Large intestine (tissue), 3 donors: Measurements from ENCODE around the gene SCLY. TPM values are rescaled to one million over a fixed set of nuclear protein-coding genes. Genes with fewer than 3 reads are reported as not detected.
"Not testable (repeated sequence)": the region's sequence is repeated elsewhere in the genome, so short reads cannot be mapped to it uniquely, and the experiment has no call there.

Source experiments
- DNase-seq, 2 donors: peaks; one replicate each; pipeline versions ENCODE4 v3.0.0 to v3.0.0-alpha.2; 2013
- H3K27ac ChIP-seq: one replicate; pipeline ENCODE4 v1.5.1; 2013; ENCODE audit warnings: low read length
- H3K27me3 ChIP-seq: 2 replicates; pipeline ENCODE4 v1.6.1; 2013; ENCODE audit warnings: low read length; ENCODE audit not compliant: control insufficient read depth, insufficient read depth
- H3K36me3 ChIP-seq: 2 replicates; pipeline ENCODE4 v1.6.1; 2013; ENCODE audit warnings: low read length; ENCODE audit not compliant: control insufficient read depth, insufficient read depth
- H3K4me1 ChIP-seq: one replicate; pipeline ENCODE4 v1.6.1; 2013; ENCODE audit warnings: low read length; ENCODE audit not compliant: control insufficient read depth, insufficient read depth
- H3K4me3 ChIP-seq: one replicate; pipeline ENCODE4 v1.5.1; 2013; ENCODE audit warnings: low read length
- H3K9me3 ChIP-seq: one replicate; pipeline ENCODE4 v1.6.1; 2013; ENCODE audit warnings: mild to moderate bottlenecking, low read depth, low read length, moderate library complexity; ENCODE audit not compliant: control insufficient read depth
- WGBS: methylation state at CpG from one replicate; pipeline ENCODE4 v1.1.5; 2013; ENCODE audit warnings: low lambda C conversion rate; ENCODE audit not compliant: insufficient coverage; 5-methylcytosine and 5-hydroxymethylcytosine counted together
- polyA plus RNA-seq: library from polyadenylated mRNA; unstranded; fragments of 120-200 nt; gene quantifications from one replicate; pipeline ENCODE4 v1.2.1, GENCODE V29; 2013

The SCLY gene
- polyA plus RNA-seq, 1 donor, result 21.5 TPM

DNA sequence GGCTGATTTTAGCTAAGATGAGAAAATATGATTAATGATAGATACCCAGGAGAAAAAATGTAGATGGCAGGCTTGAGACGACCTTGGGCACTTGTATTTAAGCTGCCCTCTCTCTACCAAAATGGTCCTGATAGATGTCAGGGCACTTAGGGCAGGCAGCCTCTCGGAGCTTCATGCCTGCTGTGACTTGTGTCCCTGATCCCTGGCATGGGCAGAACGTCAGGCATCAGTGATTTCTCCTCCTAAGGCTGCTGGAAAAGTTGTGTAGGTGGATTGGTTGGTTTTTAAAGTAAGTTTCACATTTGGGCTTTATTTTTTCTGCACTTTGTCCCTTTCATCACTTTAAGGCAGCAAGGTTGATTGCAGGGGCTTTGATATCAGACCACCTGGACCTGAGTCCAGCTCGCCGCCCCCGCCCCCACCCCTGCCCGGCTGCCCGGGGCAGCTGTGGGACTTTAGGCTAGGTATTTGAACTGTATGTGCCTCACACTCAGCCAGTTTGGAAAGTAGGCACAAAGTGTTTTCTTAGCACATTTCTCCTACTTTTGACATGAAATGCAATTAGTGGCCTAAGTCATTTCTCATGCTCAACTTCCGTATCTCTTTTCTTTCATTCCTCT is 35.0 kb upstream of the SCLY start:
- no peak for DNase-seq
- WGBS, result 75% methylated on average over 1 of the region's 9 CpGs
- H3K9me3 ChIP-seq, result no peaks in the 10 kb centered on the region
- peaks cover 35% of the 10 kb centered on the region for H3K36me3 ChIP-seq
- H3K27ac ChIP-seq, result no peak overlapping the region
- no peak overlapping the region for H3K4me3 ChIP-seq
- no peaks in the 10 kb centered on the region for H3K4me1 ChIP-seq
- no peaks in the 10 kb centered on the region for H3K27me3 ChIP-seq

DNA sequence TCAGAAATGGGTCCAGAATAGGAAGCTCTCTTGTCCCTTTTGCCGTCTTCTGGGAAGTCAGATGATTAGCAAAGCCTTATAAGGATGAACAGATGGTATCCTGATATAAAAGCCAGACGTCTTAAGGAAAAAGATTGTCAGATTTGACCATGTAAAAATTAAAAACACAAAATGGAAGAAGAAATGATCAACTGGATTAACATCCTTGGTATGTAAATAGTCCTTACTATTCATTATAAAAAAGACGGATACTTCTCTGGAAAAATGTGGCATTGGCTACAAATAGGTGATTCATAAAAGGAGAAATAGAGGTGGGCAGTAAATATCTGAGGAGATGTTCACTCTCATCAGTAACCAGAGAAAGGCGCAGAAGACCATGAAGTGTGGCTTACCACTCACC is 33.7 kb upstream of the SCLY start:
- H3K4me1 ChIP-seq, result no peaks in the 10 kb centered on the region
- no peak overlapping the region for H3K4me3 ChIP-seq
- H3K27me3 ChIP-seq, result no peaks in the 10 kb centered on the region
- no peak for DNase-seq
- no peaks in the 10 kb centered on the region for H3K9me3 ChIP-seq
- peaks cover 36% of the 10 kb centered on the region for H3K36me3 ChIP-seq
- 94% methylated on average over 2 of the region's 4 CpGs for WGBS
- no peak overlapping the region for H3K27ac ChIP-seq

- peak in 1 of 2 donors; percentile 8 for DNase-seq
- WGBS, result no CpG with 5 or more reads among the region's 9 CpGs
- Histone ChIP-seq H3K36me3 (peaks cover 40% of the 10 kb centered on the region), H3K27ac (no peak overlapping the region), H3K4me3 (no peak overlapping the region), H3K4me1 (no peaks in the 10 kb centered on the region), H3K27me3 (no peaks in the 10 kb centered on the region), H3K9me3 (no peaks in the 10 kb centered on the region)
Observed at GRCh38 chr2:238027591-238028415, 33.0 kb upstream of the SCLY start.

- peaks cover 44% of the 10 kb centered on the region for H3K36me3 ChIP-seq
Observed at GRCh38 chr2:238029853-238030252, 30.9 kb upstream of the SCLY start.

GRCh38 chr2:238030422-238031155 is 30.2 kb upstream of the SCLY start:
- Histone ChIP-seq H3K9me3 (no peaks in the 10 kb centered on the region), H3K27me3 (no peaks in the 10 kb centered on the region), H3K27ac (no peak overlapping the region), H3K4me1 (no peaks in the 10 kb centered on the region), H3K4me3 (no peak overlapping the region), H3K36me3 (peaks cover 47% of the 10 kb centered on the region)
- no CpG with 5 or more reads among the region's 8 CpGs for WGBS
- DNase-seq, result no peak

More at GRCh38 chr2:238029853-238030252, 30.9 kb upstream of the SCLY start:
- 40% methylated on average over 1 of the region's 3 CpGs for WGBS
- no peak overlapping the region for H3K4me3 ChIP-seq
- no peaks in the 10 kb centered on the region for H3K27me3 ChIP-seq
- no peaks in the 10 kb centered on the region for H3K4me1 ChIP-seq
- no peak for DNase-seq
- H3K9me3 ChIP-seq, result no peaks in the 10 kb centered on the region
- H3K27ac ChIP-seq, result no peak overlapping the region

GRCh38 chr2:238031751-238032150 is 29.1 kb upstream of the SCLY start:
- peaks cover 44% of the 10 kb centered on the region for H3K36me3 ChIP-seq
- WGBS, result no CpG with 5 or more reads among the region's 4 CpGs
- H3K27me3 ChIP-seq, result no peaks in the 10 kb centered on the region
- no peaks in the 10 kb centered on the region for H3K4me1 ChIP-seq
- no peaks in the 10 kb centered on the region for H3K9me3 ChIP-seq
- no peak overlapping the region for H3K4me3 ChIP-seq
- H3K27ac ChIP-seq, result no peak overlapping the region
- no peak for DNase-seq

- H3K4me3 ChIP-seq, result no peak overlapping the region
- H3K36me3 ChIP-seq, result peaks cover 46% of the 10 kb centered on the region
- no peaks in the 10 kb centered on the region for H3K27me3 ChIP-seq
- H3K9me3 ChIP-seq, result no peaks in the 10 kb centered on the region
- H3K4me1 ChIP-seq, result no peaks in the 10 kb centered on the region
- 88% methylated on average over 2 of the region's 4 CpGs for WGBS
- no peak overlapping the region for H3K27ac ChIP-seq
- no peak for DNase-seq
Observed at GRCh38 chr2:238032755-238033337, 28.0 kb upstream of the SCLY start.

- peaks cover 52% of the 10 kb centered on the region for H3K36me3 ChIP-seq
- not testable (repeated sequence) for H3K4me3 ChIP-seq, DNase-seq, H3K27me3 ChIP-seq, H3K27ac ChIP-seq, H3K4me1 ChIP-seq, H3K9me3 ChIP-seq
- no CpG with 5 or more reads among the region's 9 CpGs for WGBS
Observed at GRCh38 chr2:238033991-238034390, 26.8 kb upstream of the SCLY start.

DNA sequence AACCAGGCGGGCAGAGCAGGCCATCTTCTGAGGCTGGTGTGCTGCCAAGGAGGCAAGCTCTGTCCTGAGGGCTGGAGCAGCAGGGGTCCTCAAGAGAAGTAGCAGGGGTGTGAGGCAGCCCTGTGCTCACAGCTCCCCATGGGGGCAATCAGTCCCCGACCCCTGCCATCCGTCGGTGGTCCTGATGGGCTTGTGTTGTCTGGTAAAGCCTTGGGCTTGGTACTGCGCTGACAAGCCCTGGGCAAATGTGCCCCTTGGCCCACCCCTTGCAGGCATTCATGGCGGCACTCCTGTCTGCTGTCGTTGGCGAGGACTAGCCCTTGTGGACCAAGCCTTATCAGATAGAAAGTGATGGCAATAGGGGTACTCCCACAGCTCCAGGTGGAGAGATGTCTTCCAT is 22.6 kb upstream of the SCLY start:
- no CpG with 5 or more reads among the region's 8 CpGs for WGBS
- no peaks in the 10 kb centered on the region for H3K4me1 ChIP-seq

GRCh38 chr2:238039151-238039550 is 21.6 kb upstream of the SCLY start:
- DNase-seq, result no peak
- H3K36me3 ChIP-seq, result peaks cover 63% of the 10 kb centered on the region
- H3K27ac ChIP-seq, result no peak overlapping the region
- no peaks in the 10 kb centered on the region for H3K4me1 ChIP-seq
- H3K27me3 ChIP-seq, result no peaks in the 10 kb centered on the region
- no peak overlapping the region for H3K4me3 ChIP-seq
- WGBS, result no CpG with 5 or more reads among the region's 6 CpGs
- H3K9me3 ChIP-seq, result no peaks in the 10 kb centered on the region

More for the DNA sequence above, 22.6 kb upstream of the SCLY start:
- Histone ChIP-seq H3K27ac (no peak overlapping the region), H3K4me3 (no peak overlapping the region), H3K9me3 (no peaks in the 10 kb centered on the region), H3K27me3 (no peaks in the 10 kb centered on the region), H3K36me3 (peaks cover 61% of the 10 kb centered on the region)
- no peak for DNase-seq
